H54 (cell line): Measurements from ENCODE around the gene ZSCAN21.

Source experiments
- DNase-seq: peaks from one replicate; pipeline ENCODE4 v3.0.0; 2011; ENCODE audit warnings: low spot score, mixed read lengths; ENCODE audit not compliant: insufficient read length
- FAIRE-seq: peaks from 3 replicates; lab custom pipeline; 2011; peaks lifted over from hg19 to GRCh38; lab: Jason Lieb, UNC
- POLR2A ChIP-seq: IDR thresholded peaks from 2 replicates; pipeline ENCODE4 v1.6.1; 2011; ENCODE audit warnings: low read depth, mild to moderate bottlenecking, low read length

ZSCAN21 gene

GRCh38 chr7:100105534-100105933, 56.0 kb downstream of the ZSCAN21 start:
- FAIRE-seq: no peak
- no peak for TF ChIP-seq POLR2A
- DNase-seq: no peak

DNA sequence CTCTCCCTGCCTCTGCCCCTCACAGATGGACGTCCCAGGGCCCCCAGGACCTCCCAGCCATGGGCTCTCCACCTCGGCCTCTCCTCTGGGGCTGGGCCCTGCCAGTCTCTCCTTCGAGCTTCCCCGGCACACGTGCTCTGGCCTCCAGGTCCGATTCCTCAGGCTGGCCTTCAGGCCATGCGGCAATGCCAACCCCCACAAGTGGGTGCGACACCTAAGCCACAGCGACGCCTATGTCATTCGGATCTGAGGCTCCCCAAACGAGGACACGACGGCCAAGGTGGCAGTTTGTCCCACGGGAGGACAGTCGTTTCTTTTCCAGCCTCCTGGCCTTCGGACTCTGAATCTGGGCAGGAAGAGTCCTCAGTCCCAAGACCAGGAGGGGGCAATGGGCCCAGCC, 57.1 kb downstream of the ZSCAN21 start:
- no peak for TF ChIP-seq POLR2A
- FAIRE-seq: no peak
- no peak for DNase-seq

DNA sequence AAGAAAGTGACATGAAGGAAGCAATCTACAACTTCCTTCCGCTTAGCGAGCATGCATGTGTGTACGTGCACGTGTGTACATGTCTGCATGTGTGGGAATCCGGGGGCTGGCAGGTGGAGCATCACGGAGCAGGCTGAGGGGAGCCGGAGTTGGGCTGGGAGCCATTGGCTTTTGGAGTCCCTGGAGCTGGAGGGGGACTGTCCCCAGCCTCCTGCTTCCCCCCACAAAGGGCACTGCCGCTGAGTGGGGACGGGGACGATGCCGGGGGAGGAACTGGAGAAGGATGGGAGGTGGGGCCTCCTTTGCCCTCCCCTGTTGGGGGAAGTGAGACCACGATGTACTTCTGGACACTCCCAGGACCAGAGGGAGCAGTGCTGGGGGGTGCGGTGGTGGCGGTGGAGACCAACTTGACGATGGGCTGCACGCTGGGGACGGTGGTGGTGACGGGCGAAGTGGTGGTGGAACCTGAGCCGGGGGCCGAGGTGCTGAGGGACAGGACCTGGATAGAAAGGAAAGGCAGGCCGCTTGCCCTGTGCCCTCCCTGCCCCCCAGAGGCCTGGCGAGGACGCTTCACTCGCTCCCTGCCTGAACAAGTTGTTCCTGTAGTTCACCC, 57.7 kb downstream of the ZSCAN21 start:
- TF ChIP-seq POLR2A: no peak
- no peak for FAIRE-seq

GRCh38 chr7:100107890-100108289, 58.3 kb downstream of the ZSCAN21 start:
- no peak for FAIRE-seq
- TF ChIP-seq POLR2A: no peak
- DNase-seq: no peak

More for the DNA sequence above, 57.7 kb downstream of the ZSCAN21 start:
- no peak for DNase-seq

- TF ChIP-seq POLR2A: no peak
- DNase-seq (no peak), FAIRE-seq (no peak)
Observed at GRCh38 chr7:100109521-100110163, 60.1 kb downstream of the ZSCAN21 start.

DNA sequence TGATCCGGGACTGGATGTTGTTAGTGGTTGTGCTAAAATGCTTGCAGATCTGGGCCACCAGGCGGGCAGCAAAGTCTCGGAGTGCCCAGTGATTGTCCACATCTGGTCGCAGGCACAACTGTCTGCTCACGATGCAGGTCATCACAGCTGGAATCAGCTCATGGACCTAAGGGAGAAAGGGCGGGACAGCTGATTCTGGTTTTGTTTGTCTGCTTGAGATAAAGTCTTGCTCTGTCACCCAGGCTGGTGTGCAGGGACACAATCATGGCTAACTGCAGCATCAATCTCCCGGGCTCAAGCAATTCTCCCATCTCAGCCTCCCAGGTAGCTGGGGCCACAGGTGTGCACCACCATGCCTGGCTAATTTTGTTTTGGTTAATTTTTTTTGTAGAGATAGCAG, 61.6 kb downstream of the ZSCAN21 start:
- no peak for TF ChIP-seq POLR2A
- no peak for DNase-seq
- FAIRE-seq: no peak

- TF ChIP-seq POLR2A: no peak
- FAIRE-seq: no peak
- no peak for DNase-seq
Observed at GRCh38 chr7:100111914-100112313, 62.3 kb downstream of the ZSCAN21 start.
